IMR-90 (cell line): ENCODE results near the gene USH2A. TPM values are rescaled to one million over a fixed set of nuclear protein-coding genes. Genes with fewer than 3 reads are reported as not detected.

Source experiments
- ATAC-seq: fragments of 200-7000 bp; cut with Tn5 transposase; 2 replicates; pipeline ENCODE4 v1.9.1; 2020; ENCODE audit warnings: low read depth, mild to moderate bottlenecking, moderate library complexity
- BruUV-seq: library from RNA; stranded (reverse); fragments of 400-500 nt; replicated peaks from 2 replicates; lab custom pipeline; 2021; lab: Mats Ljungman, UMichigan
- CTCF ChIA-PET: fragments of 300-600 bp; formaldehyde crosslinking; extraction: SDS; loops from one replicate; lab custom pipeline; 2021; ENCODE audit warnings: antibody characterized with exemption; lab: Yijun Ruan, JAX
- POLR2A ChIA-PET: fragments of 300-600 bp; sonication (Branson Sonifier 250); formaldehyde crosslinking; loops from one replicate; lab custom pipeline; 2022; ENCODE audit warnings: antibody characterized with exemption; ENCODE audit not compliant: unreplicated experiment; lab: Charles Lee
- DNase-seq: peaks from one replicate; pipeline ENCODE4 v3.0.0; 2013
- H2AFZ ChIP-seq: replicated peaks from 2 replicates; pipeline ENCODE3; 2013; ENCODE audit warnings: low read length, mild to moderate bottlenecking; ENCODE audit not compliant: poor library complexity
- H2AK5ac ChIP-seq: 2 replicates; pipeline ENCODE4 v1.6.1; 2013; ENCODE audit warnings: low read depth, low read length, inconsistent platforms
- H2AK9ac ChIP-seq: replicated peaks from 2 replicates; pipeline ENCODE3; 2013; ENCODE audit warnings: mild to moderate bottlenecking, low read depth, low read length, moderate library complexity; ENCODE audit not compliant: poor library complexity
- H2BK120ac ChIP-seq: 2 replicates; pipeline ENCODE4 v1.6.1; 2013; ENCODE audit warnings: low read depth, low read length, inconsistent platforms
- H2BK15ac ChIP-seq: 3 replicates; pipeline ENCODE4 v1.6.1; 2013; ENCODE audit warnings: low read depth, low read length, inconsistent platforms
- H2BK20ac ChIP-seq: 2 replicates; pipeline ENCODE4 v1.6.1; 2013; ENCODE audit warnings: low read depth, mild to moderate bottlenecking, inconsistent platforms, low read length, moderate library complexity
- H2BK5ac ChIP-seq: 2 replicates; pipeline ENCODE4 v1.6.1; 2013; ENCODE audit warnings: mild to moderate bottlenecking, low read depth, low read length, inconsistent platforms; ENCODE audit not compliant: poor library complexity, severe bottlenecking
- H3K14ac ChIP-seq: replicated peaks from 2 replicates; pipeline ENCODE4 v1.6.1; 2013; ENCODE audit warnings: low read depth, low read length, inconsistent platforms
- H3K18ac ChIP-seq: 2 replicates; pipeline ENCODE4 v1.6.1; 2013; ENCODE audit warnings: low read depth, low read length, control low read depth
- H3K23ac ChIP-seq: 2 replicates; pipeline ENCODE4 v1.6.1; 2013; ENCODE audit warnings: low read depth, low read length, inconsistent platforms
- H3K27ac ChIP-seq: 2 replicates; pipeline ENCODE4 v1.5.1; 2013; ENCODE audit warnings: mild to moderate bottlenecking, control low read depth, low read length; ENCODE audit not compliant: insufficient read depth
- H3K27me3 ChIP-seq: 2 replicates; pipeline ENCODE4 v1.6.1; 2013; ENCODE audit warnings: low read length; ENCODE audit not compliant: control insufficient read depth, insufficient read depth
- H3K36me3 ChIP-seq: 2 replicates; pipeline ENCODE4 v1.6.1; 2013; ENCODE audit warnings: low read length, mixed read lengths; ENCODE audit not compliant: control insufficient read depth, insufficient read depth
- H3K4ac ChIP-seq: 2 replicates; pipeline ENCODE4 v1.6.1; 2013; ENCODE audit warnings: low read depth, low read length, inconsistent platforms
- H3K4me1 ChIP-seq: 2 replicates; pipeline ENCODE4 v1.6.1; 2013; ENCODE audit warnings: low read length, mixed read lengths; ENCODE audit not compliant: control insufficient read depth, insufficient read depth
- H3K4me2 ChIP-seq: 2 replicates; pipeline ENCODE4 v1.6.1; 2013; ENCODE audit warnings: low read depth, mild to moderate bottlenecking, control low read depth, low read length, moderate library complexity
- H3K4me3 ChIP-seq: 2 replicates; pipeline ENCODE4 v1.5.1; 2013; ENCODE audit warnings: low read depth, mild to moderate bottlenecking, control low read depth, low read length, moderate library complexity; ENCODE audit not compliant: insufficient read depth
- H3K56ac ChIP-seq: 2 replicates; pipeline ENCODE4 v1.6.1; 2013; ENCODE audit warnings: low read length, inconsistent platforms; ENCODE audit not compliant: insufficient read depth; ENCODE audit errors: extremely low read depth
- H3K79me1 ChIP-seq, 2 experiments: 2 replicates each; pipeline ENCODE4 v1.6.1; 2013; ENCODE audit warnings: low read length in 2 of 2, inconsistent platforms in 1 of 2, low read depth in 1 of 2
- H3K9ac ChIP-seq: 2 replicates; pipeline ENCODE4 v1.6.1; 2013; ENCODE audit warnings: low read depth, low read length, control low read depth
- H3K9me1 ChIP-seq: 2 replicates; pipeline ENCODE4 v1.6.1; 2013; ENCODE audit warnings: low read length, inconsistent platforms; ENCODE audit not compliant: insufficient read depth
- H3K9me3 ChIP-seq: 2 replicates; pipeline ENCODE4 v1.6.1; 2013; ENCODE audit warnings: low read length; ENCODE audit not compliant: control insufficient read depth, insufficient read depth
- H4K20me1 ChIP-seq: 2 replicates; pipeline ENCODE4 v1.6.1; 2013; ENCODE audit warnings: low read length, inconsistent platforms; ENCODE audit not compliant: insufficient read depth
- H4K5ac ChIP-seq: 2 replicates; pipeline ENCODE4 v1.6.1; 2013; ENCODE audit warnings: mild to moderate bottlenecking, low read depth, low read length, control low read depth
- H4K8ac ChIP-seq, 2 experiments: 2 replicates each; pipeline ENCODE4 v1.6.1; 2013; ENCODE audit warnings: low read depth in 2 of 2, low read length in 2 of 2, control low read depth in 1 of 2, inconsistent platforms in 1 of 2
- H4K91ac ChIP-seq: 2 replicates; pipeline ENCODE4 v1.6.1; 2013; ENCODE audit warnings: low read depth, low read length, inconsistent platforms; ENCODE audit not compliant: insufficient read depth
- BHLHE40 ChIP-seq: fragments of 150-350 bp; IDR thresholded peaks from 2 replicates; pipeline ENCODE4 v1.6.1; 2016; ENCODE audit warnings: mild to moderate bottlenecking, low read depth, low read length
- CEBPB ChIP-seq: IDR thresholded peaks from 2 replicates; pipeline ENCODE4 v1.6.1; 2012; ENCODE audit warnings: low read depth, low read length, improper control_type of control experiment
- MAZ ChIP-seq: IDR thresholded peaks from 2 replicates; pipeline ENCODE4 v1.6.1; 2012; ENCODE audit warnings: low read depth, mild to moderate bottlenecking, low read length, improper control_type of control experiment, moderate library complexity, borderline replicate concordance
- MXI1 ChIP-seq: IDR thresholded peaks from 2 replicates; pipeline ENCODE4 v1.6.1; 2012; ENCODE audit warnings: low read depth, mild to moderate bottlenecking, low read length, moderate library complexity, borderline replicate concordance
- POLR2A ChIP-seq: IDR thresholded peaks from 2 replicates; pipeline ENCODE4 v1.6.1; 2012; ENCODE audit warnings: mild to moderate bottlenecking, low read depth, low read length
- SMC3 ChIP-seq: fragments of 150-350 bp; IDR thresholded peaks from 2 replicates; pipeline ENCODE4 v1.6.1; 2016; ENCODE audit warnings: low read depth, mild to moderate bottlenecking, antibody characterized with exemption, low read length, moderate library complexity
- WGBS, 2 experiments: methylation state at CpG; one replicate each; pipeline versions ENCODE4 v1.1.5 to v1.1.7; 2013; ENCODE audit warnings: missing lambda C conversion rate in 2 of 2; ENCODE audit not compliant: insufficient read length in 1 of 2; ENCODE audit errors: extremely low coverage in 2 of 2; 5-methylcytosine and 5-hydroxymethylcytosine counted together
- dilution Hi-C: fragments of 300-500 bp; cut with HindIII; formaldehyde crosslinking; loops from one replicate; pipeline ENCODE4 v1.14.3; 2018; ENCODE audit warnings: low sequenced_read_pairs; ENCODE audit not compliant: unreplicated experiment
- in situ Hi-C: fragments of 300-500 bp; cut with MboI; formaldehyde crosslinking; loops from 3 replicates; pipeline ENCODE4 v1.14.3; 2019; ENCODE audit warnings: low sequenced_read_pairs, inconsistent platforms, mixed read lengths
- intact Hi-C: fragments of 100-400 bp; cut with micrococcal nuclease; formaldehyde crosslinking; loops from 2 replicates; pipeline ENCODE4 v1.10.0; 2022
- polyA plus RNA-seq, 3 experiments: library from polyadenylated mRNA; depleted of rRNA; stranded (reverse); fragments of >200 nt; gene quantifications; 2 replicates each; pipeline ENCODE4 v1.2.3, GENCODE V29; 2012; ENCODE audit warnings: low replicate concordance in 1 of 3
- total RNA-seq: library from RNA; depleted of rRNA; stranded (reverse); fragments of >200 nt; gene quantifications from 2 replicates; pipeline ENCODE4 v1.2.3, GENCODE V29; 2012

Gene USH2A
- total and polyA plus RNA-seq, 2 of the 4 experiments (the other 2 are of a cell fraction) = under 0.01 to 0.02 TPM

- no peak overlapping the region for H3K56ac ChIP-seq
- H2AFZ ChIP-seq = no peak overlapping the region
- TF ChIP-seq POLR2A = no peak
- no peak for TF ChIP-seq MAZ
- no peak for TF ChIP-seq CEBPB
- no peak for TF ChIP-seq SMC3
- no peak for TF ChIP-seq BHLHE40
- no peak for TF ChIP-seq MXI1
- no peak overlapping the region for H2BK20ac ChIP-seq
- H3K4me1 ChIP-seq = no peaks in the 10 kb centered on the region
- H3K14ac ChIP-seq = no peak overlapping the region
- DNase-seq = no peak
- no peak overlapping the region for H4K8ac ChIP-seq
- no peak overlapping the region for H2BK15ac ChIP-seq
- no TSS peak for BruUV-seq
- no peak overlapping the region for H4K91ac ChIP-seq
- dilution Hi-C loops (no loop called here), intact Hi-C loops (no loop called here), in situ Hi-C loops (no loop called here)
- no peak overlapping the region for H2AK5ac ChIP-seq
- no peaks in the 10 kb centered on the region for H3K36me3 ChIP-seq
- ChIA-PET CTCF (no interaction called here), POLR2A (no interaction called here)
- no peak overlapping the region for H3K18ac ChIP-seq
- H3K9me1 ChIP-seq = no peaks in the 10 kb centered on the region
- no peak overlapping the region for H2BK120ac ChIP-seq
- no peaks in the 10 kb centered on the region for H3K79me1 ChIP-seq
- no peak overlapping the region for H3K9ac ChIP-seq
- H4K5ac ChIP-seq = no peak overlapping the region
- H3K4me3 ChIP-seq = no peak overlapping the region
- no peaks in the 10 kb centered on the region for H3K27me3 ChIP-seq
- ATAC-seq = no peak
- no peaks in the 10 kb centered on the region for H3K9me3 ChIP-seq
- no peak overlapping the region for H3K23ac ChIP-seq
- H2AK9ac ChIP-seq = no peak overlapping the region
- H2BK5ac ChIP-seq = no peak overlapping the region
- H4K20me1 ChIP-seq = no peaks in the 10 kb centered on the region
- no peak overlapping the region for H3K4ac ChIP-seq
- H3K27ac ChIP-seq = no peak overlapping the region
- H3K4me2 ChIP-seq = no peak overlapping the region
- 97% methylated on average over 5 of the region's 9 CpGs; no CpG with 5 or more reads in 1 of the 2 experiments for WGBS, 2 experiments
These were observed 459.6 kb downstream of the USH2A start for GRCh38 chr1:215963621-215964020.
